Keratinocyte (primary cell): ENCODE results near the gene KLHDC4. TPM values are rescaled to one million over a fixed set of nuclear protein-coding genes. Genes with fewer than 3 reads are reported as not detected.

ENCODE experiments used
- DNase-seq: peaks from one replicate; pipeline ENCODE4 v3.0.0-alpha.2; 2011; ENCODE audit warnings: low read depth, missing footprints, low spot score
- FAIRE-seq: peaks from 2 replicates; lab custom pipeline; 2011; peaks lifted over from hg19 to GRCh38; lab: Jason Lieb, UNC
- H2AFZ ChIP-seq: 2 replicates; pipeline ENCODE4 v1.6.0; 2012; ENCODE audit warnings: low read length, control low read depth, inconsistent platforms; ENCODE audit not compliant: control insufficient read depth
- H3K27ac ChIP-seq: 2 replicates; pipeline ENCODE4 v1.5.1; 2011; ENCODE audit warnings: low read length; ENCODE audit not compliant: control insufficient read depth, insufficient read depth
- H3K27me3 ChIP-seq: 3 replicates; pipeline ENCODE4 v1.6.0; 2011; ENCODE audit warnings: low read length; ENCODE audit not compliant: control insufficient read depth, insufficient read depth; ENCODE audit errors: extremely low read depth
- H3K36me3 ChIP-seq, 2 experiments: 2 replicates in 1 of 2; 3 replicates in 1 of 2; pipeline ENCODE4 v1.5.1; 2011; ENCODE audit warnings: low read length in 2 of 2, mild to moderate bottlenecking in 1 of 2; ENCODE audit not compliant: control insufficient read depth in 2 of 2, insufficient read depth in 2 of 2; ENCODE audit errors: extremely low read depth in 1 of 2
- H3K4me1 ChIP-seq: 3 replicates; pipeline ENCODE4 v1.5.1; 2011; ENCODE audit warnings: low read length; ENCODE audit not compliant: control insufficient read depth, insufficient read depth; ENCODE audit errors: extremely low read depth
- H3K4me2 ChIP-seq: 3 replicates; pipeline ENCODE4 v1.6.0; 2011; ENCODE audit warnings: low read depth, low read length; ENCODE audit not compliant: control insufficient read depth, insufficient read depth; ENCODE audit errors: extremely low read depth
- H3K4me3 ChIP-seq, 3 experiments: fragments of 200-600 bp in 1 of 3; sonication (generic) in 1 of 3; 2 replicates in 2 of 3; 3 replicates in 1 of 3; pipeline ENCODE4 v1.5.1; 2011 to 2016; ENCODE audit warnings: low read length in 3 of 3, mild to moderate bottlenecking in 3 of 3, control low read depth in 2 of 3, inconsistent platforms in 1 of 3, low read depth in 1 of 3, mixed read lengths in 1 of 3, mixed run types in 1 of 3, moderate library complexity in 1 of 3; ENCODE audit not compliant: control insufficient read depth in 2 of 3, insufficient read depth in 2 of 3; ENCODE audit errors: extremely low read depth in 1 of 3
- H3K79me2 ChIP-seq: 2 replicates; pipeline ENCODE4 v1.6.0; 2012; ENCODE audit warnings: low read length; ENCODE audit not compliant: control insufficient read depth, insufficient read depth
- H3K9ac ChIP-seq: 3 replicates; pipeline ENCODE4 v1.6.0; 2011; ENCODE audit warnings: low read length; ENCODE audit not compliant: control insufficient read depth, insufficient read depth; ENCODE audit errors: extremely low read depth
- H3K9me1 ChIP-seq: 3 replicates; pipeline ENCODE4 v1.6.0; 2011; ENCODE audit warnings: low read length; ENCODE audit not compliant: control insufficient read depth, insufficient read depth; ENCODE audit errors: extremely low read depth
- H3K9me3 ChIP-seq: 2 replicates; pipeline ENCODE4 v1.5.1; 2012; ENCODE audit warnings: low read depth, low read length; ENCODE audit not compliant: control insufficient read depth
- H4K20me1 ChIP-seq: 3 replicates; pipeline ENCODE4 v1.6.0; 2011; ENCODE audit warnings: low read length; ENCODE audit not compliant: control insufficient read depth, insufficient read depth; ENCODE audit errors: extremely low read depth
- EZH2 ChIP-seq: IDR thresholded peaks from one replicate; pipeline ENCODE4 v1.6.1; 2012; ENCODE audit warnings: inconsistent platforms, mild to moderate bottlenecking, low read length, moderate library complexity
- dilution Hi-C: fragments of 300-500 bp; cut with MboI; formaldehyde crosslinking; loops from one replicate; pipeline ENCODE4 v1.7.0; 2020; ENCODE audit warnings: low sequenced_read_pairs; ENCODE audit not compliant: extremely low pct_ligation_motif_present
- polyA plus RNA-seq, 5 experiments: library from polyadenylated mRNA; depleted of rRNA in 3 of 5; stranded (reverse) in 3 of 5; stranded (forward) in 1 of 5; unstranded in 1 of 5; fragments of >200 nt; gene quantifications; 1 replicate in 1 of 5; 2 replicates in 3 of 5; 3 replicates in 1 of 5; pipeline versions ENCODE4 v1.2.1 to v1.2.3, GENCODE V29; 2011 to 2012; ENCODE audit warnings: missing spikeins in 2 of 5, low read depth in 1 of 5, low replicate concordance in 1 of 5
- TF ChIP-seq, protein P1 (sequence below), 3 experiments: IDR thresholded peaks in 1 of 3; conservative IDR thresholded peaks in 1 of 3; optimal IDR thresholded peaks in 1 of 3; 2 replicates in 2 of 3; 3 replicates in 1 of 3; pipeline versions ENCODE3 to v1.5.1; 2011; ENCODE audit warnings: low read length in 3 of 3, mild to moderate bottlenecking in 3 of 3, moderate library complexity in 2 of 3, control low read depth in 1 of 3, inconsistent platforms in 1 of 3; ENCODE audit not compliant: insufficient read depth in 2 of 3; ENCODE audit errors: extremely low read depth in 1 of 3

KLHDC4 gene
- polyA plus RNA-seq, 1 donor (not counting 4 experiments of a cell fraction or from before 2014, with no cell fraction given) = 13.4 TPM

DNA sequence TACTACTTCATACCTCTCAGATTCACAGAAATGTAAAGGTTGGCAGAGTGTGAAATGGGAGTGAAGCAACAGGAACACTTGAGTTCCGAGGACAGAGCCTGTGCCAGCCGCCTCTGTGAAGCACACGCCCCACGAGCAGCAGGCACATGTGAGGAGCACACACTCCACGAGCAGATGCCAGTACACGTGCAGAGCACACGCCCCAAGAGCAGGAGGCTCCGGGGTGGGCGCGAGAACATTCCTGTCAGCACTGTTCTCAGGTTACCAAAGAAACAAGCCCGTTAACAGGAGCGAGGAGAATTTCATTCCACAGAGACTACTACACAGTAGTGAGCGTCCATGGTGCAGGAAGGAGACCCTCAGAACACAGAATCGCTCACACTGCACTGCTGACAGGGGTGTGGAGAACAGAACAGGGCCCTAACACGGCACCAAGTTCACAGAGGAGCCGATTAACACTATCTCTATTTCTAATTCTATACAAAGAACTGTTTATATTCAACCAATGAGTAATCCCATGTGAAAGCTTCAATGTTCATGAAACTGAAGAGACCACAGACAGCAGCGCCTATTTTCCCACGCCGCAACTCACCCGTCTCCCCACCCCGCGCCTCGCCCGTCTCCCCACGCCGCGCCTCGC, 40.1 kb downstream of the KLHDC4 start:
- no peaks in the 10 kb centered on the region for H3K27me3 ChIP-seq
- peaks cover 14 to 27% of the 10 kb centered on the region in 2 experiments for H3K36me3 ChIP-seq
- no peaks in the 10 kb centered on the region for H3K79me2 ChIP-seq
- no peak overlapping the region for H3K9ac ChIP-seq
- H2AFZ ChIP-seq = no peak overlapping the region
- no peak overlapping the region for H3K4me2 ChIP-seq
- H3K9me1 ChIP-seq = no peaks in the 10 kb centered on the region
- H3K27ac ChIP-seq = no peak overlapping the region
- dilution Hi-C loops = no loop called here
- FAIRE-seq (no peak), DNase-seq (no peak)
- TF ChIP-seq, protein P1, sequence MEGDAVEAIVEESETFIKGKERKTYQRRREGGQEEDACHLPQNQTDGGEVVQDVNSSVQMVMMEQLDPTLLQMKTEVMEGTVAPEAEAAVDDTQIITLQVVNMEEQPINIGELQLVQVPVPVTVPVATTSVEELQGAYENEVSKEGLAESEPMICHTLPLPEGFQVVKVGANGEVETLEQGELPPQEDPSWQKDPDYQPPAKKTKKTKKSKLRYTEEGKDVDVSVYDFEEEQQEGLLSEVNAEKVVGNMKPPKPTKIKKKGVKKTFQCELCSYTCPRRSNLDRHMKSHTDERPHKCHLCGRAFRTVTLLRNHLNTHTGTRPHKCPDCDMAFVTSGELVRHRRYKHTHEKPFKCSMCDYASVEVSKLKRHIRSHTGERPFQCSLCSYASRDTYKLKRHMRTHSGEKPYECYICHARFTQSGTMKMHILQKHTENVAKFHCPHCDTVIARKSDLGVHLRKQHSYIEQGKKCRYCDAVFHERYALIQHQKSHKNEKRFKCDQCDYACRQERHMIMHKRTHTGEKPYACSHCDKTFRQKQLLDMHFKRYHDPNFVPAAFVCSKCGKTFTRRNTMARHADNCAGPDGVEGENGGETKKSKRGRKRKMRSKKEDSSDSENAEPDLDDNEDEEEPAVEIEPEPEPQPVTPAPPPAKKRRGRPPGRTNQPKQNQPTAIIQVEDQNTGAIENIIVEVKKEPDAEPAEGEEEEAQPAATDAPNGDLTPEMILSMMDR (optimal IDR thresholded peaks at IDR 0.05 in 1 of 3, IDR thresholded peaks at IDR 0.05 in 1 of 3, conservative IDR thresholded peaks at IDR 0.05 in 1 of 3; ENCODE audit: extremely low read depth in 1 of 3, insufficient read depth in 2 of 3, low read length in 3 of 3) = no peak
- no peak for TF ChIP-seq EZH2
- H4K20me1 ChIP-seq = no peaks in the 10 kb centered on the region
- no peaks in the 10 kb centered on the region for H3K9me3 ChIP-seq
- H3K4me1 ChIP-seq = no peaks in the 10 kb centered on the region
- no peak overlapping the region for H3K4me3 ChIP-seq

DNA sequence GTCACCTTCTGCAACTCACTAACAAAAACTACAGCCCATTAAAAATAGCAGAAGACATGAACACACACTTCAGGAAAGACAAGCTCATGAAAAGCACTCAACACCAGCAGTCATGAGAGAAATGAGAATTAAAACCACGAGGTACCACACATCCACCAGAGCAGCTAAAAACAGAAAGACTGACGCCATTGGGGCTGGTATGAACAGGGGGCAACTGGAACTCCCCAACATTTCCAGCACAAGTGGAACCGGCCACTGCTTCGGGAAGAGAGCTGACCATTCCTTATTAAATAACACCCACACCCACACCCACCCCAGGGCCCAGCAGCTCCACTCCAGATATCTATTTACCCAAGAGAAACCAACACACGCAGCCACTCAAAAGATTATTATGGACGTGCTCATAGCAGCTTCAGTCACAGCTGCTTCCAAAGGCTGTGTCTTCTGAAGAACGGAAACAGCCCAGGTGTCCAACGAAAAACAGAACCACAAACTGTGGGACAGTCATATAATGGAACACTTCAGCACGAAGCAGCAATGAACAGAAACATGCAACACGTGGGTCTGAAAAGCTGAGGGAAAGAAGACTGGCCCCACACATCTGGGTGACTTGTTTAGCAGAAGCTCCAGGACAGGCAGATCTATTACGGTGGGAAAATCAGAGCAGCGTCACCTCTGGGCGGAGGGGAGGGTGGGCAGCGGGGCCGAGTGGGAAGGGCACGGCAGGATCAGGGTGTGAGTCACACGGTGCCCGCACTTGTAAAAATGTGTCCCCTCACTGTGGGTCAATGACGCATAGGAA, 41.1 kb downstream of the KLHDC4 start:
- Histone ChIP-seq H3K36me3 (peaks cover 7 to 25% of the 10 kb centered on the region in 2 experiments), H3K9ac (no peak overlapping the region), H3K27ac (no peak overlapping the region), H3K79me2 (no peaks in the 10 kb centered on the region), H3K4me2 (no peak overlapping the region), H3K4me3 (no peak overlapping the region), H3K4me1 (no peaks in the 10 kb centered on the region), H2AFZ (no peak overlapping the region), H4K20me1 (no peaks in the 10 kb centered on the region), H3K27me3 (no peaks in the 10 kb centered on the region), H3K9me3 (no peaks in the 10 kb centered on the region), H3K9me1 (no peaks in the 10 kb centered on the region)
- DNase-seq (no peak), FAIRE-seq (no peak)
- TF ChIP-seq EZH2 = no peak
- TF ChIP-seq, protein P1 (optimal IDR thresholded peaks at IDR 0.05 in 1 of 3, IDR thresholded peaks at IDR 0.05 in 1 of 3, conservative IDR thresholded peaks at IDR 0.05 in 1 of 3; ENCODE audit: extremely low read depth in 1 of 3, insufficient read depth in 2 of 3, low read length in 3 of 3) = no peak
- dilution Hi-C loops = no loop called here
